SH-SY5Y (cell line): ENCODE measurements around the gene TBC1D4.

Experiments
- GATA2 ChIP-seq: IDR thresholded peaks from 2 replicates; pipeline ENCODE4 v1.6.1; 2011; ENCODE audit warnings: mild to moderate bottlenecking, low read depth, low read length
- GATA3 ChIP-seq: IDR thresholded peaks from 2 replicates; pipeline ENCODE4 v1.6.1; 2011; ENCODE audit warnings: low read depth, mild to moderate bottlenecking, low read length, moderate library complexity

- no peak for TF ChIP-seq GATA3
- TF ChIP-seq GATA2: no peak
Observed at GRCh38 chr13:75378301-75378700, 103.7 kb downstream of the TBC1D4 start.
